WTC11 (cell line): ENCODE results near the gene GABRG3. TPM values are rescaled to one million over a fixed set of nuclear protein-coding genes. Genes with fewer than 3 reads are reported as not detected.

ENCODE experiments used
- ATAC-seq: fragments of 200-7000 bp; cut with Tn5 transposase; 2 replicates; pipeline ENCODE4 v1.10.0; 2021; ENCODE audit warnings: mild to moderate bottlenecking, moderate library complexity
- CTCF ChIA-PET: fragments of 300-600 bp; sonication (Branson Sonifier 250); formaldehyde crosslinking; loops from one replicate; lab custom pipeline; 2021; ENCODE audit warnings: antibody characterized with exemption; lab: Charles Lee
- POLR2A ChIA-PET: fragments of 350-600 bp; sonication (Branson Sonifier 250); formaldehyde crosslinking; loops from one replicate; lab custom pipeline; 2021; ENCODE audit warnings: antibody characterized with exemption; lab: Charles Lee
- DNase-seq: peaks from one replicate; pipeline ENCODE4 v3.0.0; 2021; ENCODE audit warnings: low spot score
- H3K27ac Mint-ChIP-seq: 2 replicates; pipeline ENCODE4 v1.8.0; 2021; ENCODE audit warnings: mixed read lengths
- H3K27me3 Mint-ChIP-seq: 2 replicates; pipeline ENCODE4 v1.8.0; 2021; ENCODE audit warnings: low read depth, mild to moderate bottlenecking, moderate library complexity, mixed read lengths
- H3K36me3 Mint-ChIP-seq: 2 replicates; pipeline ENCODE4 v1.8.0; 2021; ENCODE audit warnings: mixed read lengths
- H3K4me1 Mint-ChIP-seq: 2 replicates; pipeline ENCODE4 v1.8.0; 2022; ENCODE audit warnings: mixed read lengths
- H3K4me3 Mint-ChIP-seq: 2 replicates; pipeline ENCODE4 v1.8.0; 2021; ENCODE audit warnings: mild to moderate bottlenecking, moderate library complexity, mixed read lengths
- H3K9me3 Mint-ChIP-seq: 2 replicates; pipeline ENCODE4 v1.8.0; 2021; ENCODE audit warnings: mixed read lengths
- EMX1 ChIP-seq: fragments of 250-450 bp; sonication (Bioruptor Pico); IDR thresholded peaks from 2 replicates; pipeline ENCODE4 v1.8.0; 2021; ENCODE audit warnings: mild to moderate bottlenecking
- FOXK1 ChIP-seq: sonication (generic); formaldehyde crosslinking; IDR thresholded peaks from 2 replicates; pipeline ENCODE4 v1.8.0; 2022; ENCODE audit warnings: mild to moderate bottlenecking, moderate library complexity, missing genetic modification reagents
- GRHL2 ChIP-seq: fragments of 250-450 bp; sonication (Bioruptor Pico); IDR thresholded peaks from 2 replicates; pipeline ENCODE4 v1.8.0; 2022; ENCODE audit warnings: mild to moderate bottlenecking, moderate library complexity; ENCODE audit not compliant: insufficient replicate concordance, severe bottlenecking
- GTF2I ChIP-seq: fragments of 250-450 bp; sonication (Bioruptor Pico); conservative IDR thresholded peaks from 2 replicates; pipeline ENCODE4 v1.4.0; 2021; ENCODE audit warnings: mild to moderate bottlenecking
- IRF1 ChIP-seq: sonication (generic); formaldehyde crosslinking; IDR thresholded peaks from 2 replicates; pipeline ENCODE4 v1.8.0; 2023; ENCODE audit warnings: missing genetic modification reagents
- IRF2 ChIP-seq: sonication (generic); formaldehyde crosslinking; IDR thresholded peaks from 2 replicates; pipeline ENCODE4 v1.8.0; 2022; ENCODE audit warnings: low read depth, missing genetic modification reagents, borderline replicate concordance
- JUN ChIP-seq: sonication (generic); formaldehyde crosslinking; IDR thresholded peaks from 2 replicates; pipeline ENCODE4 v1.8.0; 2023; ENCODE audit warnings: mild to moderate bottlenecking, missing genetic modification reagents
- MAX ChIP-seq: sonication (generic); formaldehyde crosslinking; IDR thresholded peaks from 2 replicates; pipeline ENCODE4 v1.8.0; 2022; ENCODE audit warnings: mild to moderate bottlenecking, missing genetic modification reagents
- MXD4 ChIP-seq: fragments of 250-450 bp; sonication (Bioruptor Pico); IDR thresholded peaks from 2 replicates; pipeline ENCODE4 v1.8.0; 2021; ENCODE audit warnings: mild to moderate bottlenecking, moderate library complexity, borderline replicate concordance
- NFE2L1 ChIP-seq: sonication (generic); formaldehyde crosslinking; IDR thresholded peaks from 2 replicates; pipeline ENCODE4 v1.8.1; 2023; ENCODE audit warnings: missing genetic modification reagents
- NR3C1 ChIP-seq: sonication (generic); formaldehyde crosslinking; conservative IDR thresholded peaks from 2 replicates; pipeline ENCODE4 v1.8.1; 2023; ENCODE audit warnings: low read depth, mild to moderate bottlenecking, missing genetic modification reagents
- OVOL2 ChIP-seq: fragments of 250-450 bp; sonication (Bioruptor Pico); IDR thresholded peaks from 2 replicates; pipeline ENCODE4 v1.9.0; 2021; ENCODE audit warnings: mild to moderate bottlenecking, borderline replicate concordance
- PREB ChIP-seq: sonication (generic); formaldehyde crosslinking; IDR thresholded peaks from 2 replicates; pipeline ENCODE4 v1.8.1; 2022; ENCODE audit warnings: mild to moderate bottlenecking, missing genetic modification reagents, moderate library complexity, borderline replicate concordance
- SMAD3 ChIP-seq: sonication (generic); formaldehyde crosslinking; IDR thresholded peaks from 2 replicates; pipeline ENCODE4 v1.8.0; 2022; ENCODE audit warnings: missing genetic modification reagents, mild to moderate bottlenecking, borderline replicate concordance
- TCF7 ChIP-seq: sonication (generic); formaldehyde crosslinking; IDR thresholded peaks from 2 replicates; pipeline ENCODE4 v1.8.0; 2022; ENCODE audit warnings: mild to moderate bottlenecking, low read depth, missing genetic modification reagents, moderate library complexity
- ZMAT4 ChIP-seq: fragments of 250-450 bp; sonication (Bioruptor Pico); IDR thresholded peaks from 2 replicates; pipeline ENCODE4 v1.9.0; 2021; ENCODE audit warnings: mild to moderate bottlenecking
- ZNF121 ChIP-seq: sonication (generic); formaldehyde crosslinking; IDR thresholded peaks from 2 replicates; pipeline ENCODE4 v1.8.0; 2023; ENCODE audit warnings: missing genetic modification reagents
- ZNF232 ChIP-seq: sonication (generic); formaldehyde crosslinking; IDR thresholded peaks from 2 replicates; pipeline ENCODE4 v1.8.0; 2022; ENCODE audit warnings: mild to moderate bottlenecking, missing genetic modification reagents
- ZNF263 ChIP-seq: sonication (generic); formaldehyde crosslinking; IDR thresholded peaks from 2 replicates; pipeline ENCODE4 v1.8.1; 2022; ENCODE audit warnings: low read depth, mild to moderate bottlenecking, moderate library complexity, missing genetic modification reagents
- ZNF281 ChIP-seq: sonication (generic); formaldehyde crosslinking; IDR thresholded peaks from 2 replicates; pipeline ENCODE4 v1.8.0; 2023; ENCODE audit warnings: mild to moderate bottlenecking, missing genetic modification reagents
- ZNF317 ChIP-seq: sonication (generic); formaldehyde crosslinking; IDR thresholded peaks from 2 replicates; pipeline ENCODE4 v1.8.1; 2023; ENCODE audit warnings: low read depth, mild to moderate bottlenecking, moderate library complexity, missing genetic modification reagents, borderline replicate concordance
- ZNF416 ChIP-seq: fragments of 250-450 bp; sonication (Bioruptor Pico); IDR thresholded peaks from 2 replicates; pipeline ENCODE4 v1.9.0; 2021; ENCODE audit warnings: mild to moderate bottlenecking, inconsistent platforms
- ZNF423 ChIP-seq: fragments of 250-450 bp; sonication (Bioruptor Pico); IDR thresholded peaks from 2 replicates; pipeline ENCODE4 v2.1.2; 2022; ENCODE audit warnings: mild to moderate bottlenecking, moderate library complexity
- total RNA-seq: library from RNA; stranded (reverse); gene quantifications from 3 replicates; pipeline ENCODE4 v1.2.3, GENCODE V29; 2021
- TF ChIP-seq, protein P1 (sequence below): fragments of 200-600 bp; IDR thresholded peaks from 2 replicates; pipeline ENCODE4 v1.8.0; 2022; ENCODE audit warnings: antibody characterized with exemption
- TF ChIP-seq, protein P2 (sequence below): fragments of 250-450 bp; sonication (Bioruptor Pico); IDR thresholded peaks from 2 replicates; pipeline ENCODE4 v1.9.0; 2021; ENCODE audit warnings: mild to moderate bottlenecking
- TF ChIP-seq, protein P3 (sequence below): sonication (generic); formaldehyde crosslinking; IDR thresholded peaks from 2 replicates; pipeline ENCODE4 v1.8.1; 2023; ENCODE audit warnings: mild to moderate bottlenecking, missing genetic modification reagents

The GABRG3 gene
- total RNA-seq, 1 experiment from 2014 or later: 0.72 TPM

- TF ChIP-seq, protein P1, sequence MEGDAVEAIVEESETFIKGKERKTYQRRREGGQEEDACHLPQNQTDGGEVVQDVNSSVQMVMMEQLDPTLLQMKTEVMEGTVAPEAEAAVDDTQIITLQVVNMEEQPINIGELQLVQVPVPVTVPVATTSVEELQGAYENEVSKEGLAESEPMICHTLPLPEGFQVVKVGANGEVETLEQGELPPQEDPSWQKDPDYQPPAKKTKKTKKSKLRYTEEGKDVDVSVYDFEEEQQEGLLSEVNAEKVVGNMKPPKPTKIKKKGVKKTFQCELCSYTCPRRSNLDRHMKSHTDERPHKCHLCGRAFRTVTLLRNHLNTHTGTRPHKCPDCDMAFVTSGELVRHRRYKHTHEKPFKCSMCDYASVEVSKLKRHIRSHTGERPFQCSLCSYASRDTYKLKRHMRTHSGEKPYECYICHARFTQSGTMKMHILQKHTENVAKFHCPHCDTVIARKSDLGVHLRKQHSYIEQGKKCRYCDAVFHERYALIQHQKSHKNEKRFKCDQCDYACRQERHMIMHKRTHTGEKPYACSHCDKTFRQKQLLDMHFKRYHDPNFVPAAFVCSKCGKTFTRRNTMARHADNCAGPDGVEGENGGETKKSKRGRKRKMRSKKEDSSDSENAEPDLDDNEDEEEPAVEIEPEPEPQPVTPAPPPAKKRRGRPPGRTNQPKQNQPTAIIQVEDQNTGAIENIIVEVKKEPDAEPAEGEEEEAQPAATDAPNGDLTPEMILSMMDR: no peak
- no peak for TF ChIP-seq NFE2L1 (CRISPR knock-in tag)
- TF ChIP-seq IRF2 (CRISPR knock-in tag): no peak
- no peak for TF ChIP-seq ZNF121 (CRISPR knock-in tag)
- TF ChIP-seq GRHL2 (CRISPR knock-in tag): no peak
- no peak for TF ChIP-seq MXD4 (CRISPR knock-in tag)
- TF ChIP-seq PREB: no peak
- TF ChIP-seq JUN: no peak
- no peak for TF ChIP-seq ZNF423 (CRISPR knock-in tag)
- TF ChIP-seq NR3C1: no peak
- TF ChIP-seq, protein P2, sequence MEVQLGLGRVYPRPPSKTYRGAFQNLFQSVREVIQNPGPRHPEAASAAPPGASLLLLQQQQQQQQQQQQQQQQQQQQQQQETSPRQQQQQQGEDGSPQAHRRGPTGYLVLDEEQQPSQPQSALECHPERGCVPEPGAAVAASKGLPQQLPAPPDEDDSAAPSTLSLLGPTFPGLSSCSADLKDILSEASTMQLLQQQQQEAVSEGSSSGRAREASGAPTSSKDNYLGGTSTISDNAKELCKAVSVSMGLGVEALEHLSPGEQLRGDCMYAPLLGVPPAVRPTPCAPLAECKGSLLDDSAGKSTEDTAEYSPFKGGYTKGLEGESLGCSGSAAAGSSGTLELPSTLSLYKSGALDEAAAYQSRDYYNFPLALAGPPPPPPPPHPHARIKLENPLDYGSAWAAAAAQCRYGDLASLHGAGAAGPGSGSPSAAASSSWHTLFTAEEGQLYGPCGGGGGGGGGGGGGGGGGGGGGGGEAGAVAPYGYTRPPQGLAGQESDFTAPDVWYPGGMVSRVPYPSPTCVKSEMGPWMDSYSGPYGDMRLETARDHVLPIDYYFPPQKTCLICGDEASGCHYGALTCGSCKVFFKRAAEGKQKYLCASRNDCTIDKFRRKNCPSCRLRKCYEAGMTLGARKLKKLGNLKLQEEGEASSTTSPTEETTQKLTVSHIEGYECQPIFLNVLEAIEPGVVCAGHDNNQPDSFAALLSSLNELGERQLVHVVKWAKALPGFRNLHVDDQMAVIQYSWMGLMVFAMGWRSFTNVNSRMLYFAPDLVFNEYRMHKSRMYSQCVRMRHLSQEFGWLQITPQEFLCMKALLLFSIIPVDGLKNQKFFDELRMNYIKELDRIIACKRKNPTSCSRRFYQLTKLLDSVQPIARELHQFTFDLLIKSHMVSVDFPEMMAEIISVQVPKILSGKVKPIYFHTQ (CRISPR knock-in tag): no peak
- no peak for TF ChIP-seq GTF2I (CRISPR knock-in tag)
- no peak for TF ChIP-seq ZNF232 (CRISPR knock-in tag)
- no peak for TF ChIP-seq OVOL2
- no peak for TF ChIP-seq FOXK1 (CRISPR knock-in tag)
- TF ChIP-seq MAX (CRISPR knock-in tag): no peak
- no peak for TF ChIP-seq TCF7 (CRISPR knock-in tag)
- peaks cover 7% of the 10 kb centered on the region for H3K4me1 Mint-ChIP-seq
- no peaks in the 10 kb centered on the region for H3K27me3 Mint-ChIP-seq
- CTCF ChIA-PET: interaction anchor here (1.0 kb wide), 1 partner anchor 64 kb away, joined by 5 read pairs; no protein-coding TSS in a partner anchor
- no peak overlapping the region for H3K27ac Mint-ChIP-seq
- ATAC-seq (no peak), DNase-seq (no peak)
- H3K36me3 Mint-ChIP-seq: no peaks in the 10 kb centered on the region
- POLR2A ChIA-PET: no interaction called here
- H3K4me3 Mint-ChIP-seq: no peak overlapping the region
- no peaks in the 10 kb centered on the region for H3K9me3 Mint-ChIP-seq
Observed at GRCh38 chr15:27422997-27423396, 452.0 kb downstream of the GABRG3 start.

DNA sequence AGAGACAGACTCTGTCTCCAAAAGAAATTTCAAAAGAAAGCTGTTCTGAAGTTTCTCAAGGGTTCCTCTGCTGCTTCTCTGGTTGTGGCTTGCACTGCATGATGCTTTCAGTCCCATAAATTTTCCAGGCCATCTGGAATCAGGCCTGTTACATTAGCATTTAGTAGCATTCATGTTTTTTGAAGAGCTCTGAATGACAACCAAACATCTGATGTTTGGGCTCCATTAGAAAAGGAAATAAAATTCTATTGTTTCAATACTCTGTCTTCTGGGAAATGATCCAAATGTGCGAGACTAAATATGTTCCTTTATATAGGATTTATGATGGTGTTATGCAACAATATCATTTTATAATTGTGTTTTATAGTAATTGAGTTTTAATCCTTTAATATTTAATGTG is 455.8 kb downstream of the GABRG3 start:
- CTCF ChIA-PET: no interaction called here
- no peaks in the 10 kb centered on the region for H3K27me3 Mint-ChIP-seq
- ATAC-seq (no peak), DNase-seq (no peak)
- peaks cover 24% of the 10 kb centered on the region for H3K9me3 Mint-ChIP-seq
- H3K27ac Mint-ChIP-seq: no peak overlapping the region
- POLR2A ChIA-PET: no interaction called here
- no peaks in the 10 kb centered on the region for H3K4me1 Mint-ChIP-seq
- H3K36me3 Mint-ChIP-seq: peaks cover 13% of the 10 kb centered on the region
- no peak overlapping the region for H3K4me3 Mint-ChIP-seq
- TF ChIP-seq ZNF317 (no peak), SMAD3 (CRISPR knock-in tag) (no peak), ZNF263 (no peak), ZMAT4 (no peak), GRHL2 (CRISPR knock-in tag) (no peak), ZNF281 (CRISPR knock-in tag) (no peak), ZNF416 (CRISPR knock-in tag) (no peak), IRF1 (CRISPR knock-in tag) (no peak), IRF2 (CRISPR knock-in tag) (no peak), FOXK1 (CRISPR knock-in tag) (no peak), EMX1 (no peak)
- TF ChIP-seq, protein P3, sequence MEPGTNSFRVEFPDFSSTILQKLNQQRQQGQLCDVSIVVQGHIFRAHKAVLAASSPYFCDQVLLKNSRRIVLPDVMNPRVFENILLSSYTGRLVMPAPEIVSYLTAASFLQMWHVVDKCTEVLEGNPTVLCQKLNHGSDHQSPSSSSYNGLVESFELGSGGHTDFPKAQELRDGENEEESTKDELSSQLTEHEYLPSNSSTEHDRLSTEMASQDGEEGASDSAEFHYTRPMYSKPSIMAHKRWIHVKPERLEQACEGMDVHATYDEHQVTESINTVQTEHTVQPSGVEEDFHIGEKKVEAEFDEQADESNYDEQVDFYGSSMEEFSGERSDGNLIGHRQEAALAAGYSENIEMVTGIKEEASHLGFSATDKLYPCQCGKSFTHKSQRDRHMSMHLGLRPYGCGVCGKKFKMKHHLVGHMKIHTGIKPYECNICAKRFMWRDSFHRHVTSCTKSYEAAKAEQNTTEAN (CRISPR knock-in tag): no peak
